Colon (tissue), 2 donors: ENCODE data around the gene C1orf226.

ENCODE experiments used
- FAIRE-seq: peaks from 2 replicates; lab custom pipeline; 2012; peaks lifted over from hg19 to GRCh38; lab: Jason Lieb, UNC
- donor health status: control.
- donor health status: control.

C1orf226 gene

GRCh38 chr1:162366149-162366548 is 15.4 kb upstream of the C1orf226 start:
- no peak for FAIRE-seq

- FAIRE-seq = no peak
Observed at GRCh38 chr1:162366671-162367070, 14.9 kb upstream of the C1orf226 start.

GRCh38 chr1:162367073-162367472 is 14.5 kb upstream of the C1orf226 start:
- no peak for FAIRE-seq

GRCh38 chr1:162367772-162368171 is 13.8 kb upstream of the C1orf226 start:
- FAIRE-seq = no peak

GRCh38 chr1:162368451-162368850 is 13.1 kb upstream of the C1orf226 start:
- no peak for FAIRE-seq

GRCh38 chr1:162369571-162369970 is 12.0 kb upstream of the C1orf226 start:
- no peak for FAIRE-seq

GRCh38 chr1:162370161-162370560 is 11.4 kb upstream of the C1orf226 start:
- no peak for FAIRE-seq

- no peak for FAIRE-seq
Observed at GRCh38 chr1:162370721-162371120, 10.8 kb upstream of the C1orf226 start.

- no peak for FAIRE-seq
Observed at GRCh38 chr1:162371611-162372010, 9.9 kb upstream of the C1orf226 start.

GRCh38 chr1:162372159-162373071 is 9.1 kb upstream of the C1orf226 start:
- no peak for FAIRE-seq

GRCh38 chr1:162373072-162373427 is 8.5 kb upstream of the C1orf226 start:
- no peak for FAIRE-seq

GRCh38 chr1:162373541-162374260 is 7.8 kb upstream of the C1orf226 start:
- FAIRE-seq = no peak

- FAIRE-seq = no peak
Observed at GRCh38 chr1:162374406-162374805, 7.1 kb upstream of the C1orf226 start.

GRCh38 chr1:162375463-162375862 is 6.1 kb upstream of the C1orf226 start:
- no peak for FAIRE-seq

GRCh38 chr1:162376691-162377090 is 4.8 kb upstream of the C1orf226 start, which contains the start of gene SPATA46:
Gene SPATA46 (minus strand): TSS chr1:162376854. CDS start chr1:162376790, 64 bp downstream.
- FAIRE-seq = no peak

GRCh38 chr1:162380061-162380846 is 1.3 kb upstream of the C1orf226 start:
- FAIRE-seq = no peak

- FAIRE-seq = no peak
Observed at GRCh38 chr1:162381941-162382750, 618 bp downstream of the C1orf226 start.

GRCh38 chr1:162383091-162383490 is 1.6 kb downstream of the C1orf226 start:
- FAIRE-seq = no peak

- FAIRE-seq = no peak
Observed at GRCh38 chr1:162383516-162383915, 2.0 kb downstream of the C1orf226 start.

GRCh38 chr1:162384116-162384515 is 2.6 kb downstream of the C1orf226 start:
- FAIRE-seq = no peak

- no peak for FAIRE-seq
Observed at GRCh38 chr1:162384601-162385279, 3.2 kb downstream of the C1orf226 start.
